Ishikawa (cell line): Measurements from ENCODE around the gene MX1.

Experiments
- CEBPB ChIP-seq: IDR thresholded peaks from 2 replicates; pipeline ENCODE4 v1.6.1; 2012
- CREB1 ChIP-seq: IDR thresholded peaks from 2 replicates; pipeline ENCODE4 v1.6.1; 2012; ENCODE audit warnings: low read depth
- EGR1 ChIP-seq: IDR thresholded peaks from 2 replicates; pipeline ENCODE4 v1.6.1; 2012
- EP300 ChIP-seq: IDR thresholded peaks from 2 replicates; pipeline ENCODE4 v1.6.1; 2012; ENCODE audit warnings: borderline replicate concordance
- FOXM1 ChIP-seq: IDR thresholded peaks from 2 replicates; pipeline ENCODE4 v1.6.1; 2012; ENCODE audit warnings: low read depth, borderline replicate concordance
- NFIC ChIP-seq: IDR thresholded peaks from 2 replicates; pipeline ENCODE4 v1.6.1; 2012
- RAD21 ChIP-seq: IDR thresholded peaks from 2 replicates; pipeline ENCODE4 v1.6.1; 2012; ENCODE audit warnings: low read depth
- TAF1 ChIP-seq: IDR thresholded peaks from 2 replicates; pipeline ENCODE4 v1.6.1; 2012; ENCODE audit warnings: low read depth, mild to moderate bottlenecking
- TCF12 ChIP-seq: IDR thresholded peaks from 2 replicates; pipeline ENCODE4 v1.6.1; 2012; ENCODE audit warnings: low read depth
- TEAD4 ChIP-seq: IDR thresholded peaks from 2 replicates; pipeline ENCODE4 v1.6.1; 2012
- YY1 ChIP-seq: IDR thresholded peaks from 2 replicates; pipeline ENCODE4 v1.6.1; 2012; ENCODE audit warnings: low read depth
- ZBTB7A ChIP-seq: IDR thresholded peaks from 2 replicates; pipeline ENCODE4 v1.6.1; 2012; ENCODE audit warnings: low read depth
- TF ChIP-seq, protein P1 (sequence below): IDR thresholded peaks from 2 replicates; pipeline ENCODE4 v1.6.1; 2012
- TF ChIP-seq, protein P2 (sequence below): IDR thresholded peaks from 2 replicates; pipeline ENCODE4 v1.6.1; 2012
- TF ChIP-seq, protein P3 (sequence below): IDR thresholded peaks from 2 replicates; pipeline ENCODE4 v1.6.1; 2012; ENCODE audit warnings: low read depth, mild to moderate bottlenecking

Gene MX1

DNA sequence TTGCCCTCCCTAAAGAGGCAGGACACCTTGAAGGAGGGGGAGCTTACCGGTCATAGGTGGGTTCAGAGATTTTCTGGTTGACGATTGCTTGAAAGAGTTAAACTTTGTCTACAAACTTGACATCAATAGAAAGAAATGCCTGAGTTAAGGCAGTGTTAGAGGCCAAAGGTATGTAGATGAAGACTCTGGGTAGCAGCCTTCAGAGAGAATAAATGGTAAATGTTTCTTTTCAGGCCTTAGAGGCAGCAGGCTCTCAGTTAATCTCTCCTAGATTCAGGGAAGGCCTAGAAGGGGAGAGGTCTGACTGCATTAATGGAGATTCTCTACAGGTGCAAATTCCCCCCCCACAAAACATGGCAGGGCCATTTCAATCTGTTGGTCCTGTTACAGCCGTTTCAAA, 27.7 kb downstream of the MX1 start:
- TF ChIP-seq CEBPB (no peak), TAF1 (no peak), TCF12 (no peak), CREB1 (no peak), NFIC (no peak), EGR1 (no peak), TEAD4 (no peak), YY1 (no peak), ZBTB7A (no peak), EP300 (no peak), FOXM1 (no peak), RAD21 (no peak)
- TF ChIP-seq, protein P1, sequence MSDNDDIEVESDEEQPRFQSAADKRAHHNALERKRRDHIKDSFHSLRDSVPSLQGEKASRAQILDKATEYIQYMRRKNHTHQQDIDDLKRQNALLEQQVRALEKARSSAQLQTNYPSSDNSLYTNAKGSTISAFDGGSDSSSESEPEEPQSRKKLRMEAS = no peak
- TF ChIP-seq, protein P2, sequence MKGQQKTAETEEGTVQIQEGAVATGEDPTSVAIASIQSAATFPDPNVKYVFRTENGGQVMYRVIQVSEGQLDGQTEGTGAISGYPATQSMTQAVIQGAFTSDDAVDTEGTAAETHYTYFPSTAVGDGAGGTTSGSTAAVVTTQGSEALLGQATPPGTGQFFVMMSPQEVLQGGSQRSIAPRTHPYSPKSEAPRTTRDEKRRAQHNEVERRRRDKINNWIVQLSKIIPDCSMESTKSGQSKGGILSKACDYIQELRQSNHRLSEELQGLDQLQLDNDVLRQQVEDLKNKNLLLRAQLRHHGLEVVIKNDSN = no peak
- TF ChIP-seq, protein P3, sequence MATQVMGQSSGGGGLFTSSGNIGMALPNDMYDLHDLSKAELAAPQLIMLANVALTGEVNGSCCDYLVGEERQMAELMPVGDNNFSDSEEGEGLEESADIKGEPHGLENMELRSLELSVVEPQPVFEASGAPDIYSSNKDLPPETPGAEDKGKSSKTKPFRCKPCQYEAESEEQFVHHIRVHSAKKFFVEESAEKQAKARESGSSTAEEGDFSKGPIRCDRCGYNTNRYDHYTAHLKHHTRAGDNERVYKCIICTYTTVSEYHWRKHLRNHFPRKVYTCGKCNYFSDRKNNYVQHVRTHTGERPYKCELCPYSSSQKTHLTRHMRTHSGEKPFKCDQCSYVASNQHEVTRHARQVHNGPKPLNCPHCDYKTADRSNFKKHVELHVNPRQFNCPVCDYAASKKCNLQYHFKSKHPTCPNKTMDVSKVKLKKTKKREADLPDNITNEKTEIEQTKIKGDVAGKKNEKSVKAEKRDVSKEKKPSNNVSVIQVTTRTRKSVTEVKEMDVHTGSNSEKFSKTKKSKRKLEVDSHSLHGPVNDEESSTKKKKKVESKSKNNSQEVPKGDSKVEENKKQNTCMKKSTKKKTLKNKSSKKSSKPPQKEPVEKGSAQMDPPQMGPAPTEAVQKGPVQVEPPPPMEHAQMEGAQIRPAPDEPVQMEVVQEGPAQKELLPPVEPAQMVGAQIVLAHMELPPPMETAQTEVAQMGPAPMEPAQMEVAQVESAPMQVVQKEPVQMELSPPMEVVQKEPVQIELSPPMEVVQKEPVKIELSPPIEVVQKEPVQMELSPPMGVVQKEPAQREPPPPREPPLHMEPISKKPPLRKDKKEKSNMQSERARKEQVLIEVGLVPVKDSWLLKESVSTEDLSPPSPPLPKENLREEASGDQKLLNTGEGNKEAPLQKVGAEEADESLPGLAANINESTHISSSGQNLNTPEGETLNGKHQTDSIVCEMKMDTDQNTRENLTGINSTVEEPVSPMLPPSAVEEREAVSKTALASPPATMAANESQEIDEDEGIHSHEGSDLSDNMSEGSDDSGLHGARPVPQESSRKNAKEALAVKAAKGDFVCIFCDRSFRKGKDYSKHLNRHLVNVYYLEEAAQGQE = no peak

DNA sequence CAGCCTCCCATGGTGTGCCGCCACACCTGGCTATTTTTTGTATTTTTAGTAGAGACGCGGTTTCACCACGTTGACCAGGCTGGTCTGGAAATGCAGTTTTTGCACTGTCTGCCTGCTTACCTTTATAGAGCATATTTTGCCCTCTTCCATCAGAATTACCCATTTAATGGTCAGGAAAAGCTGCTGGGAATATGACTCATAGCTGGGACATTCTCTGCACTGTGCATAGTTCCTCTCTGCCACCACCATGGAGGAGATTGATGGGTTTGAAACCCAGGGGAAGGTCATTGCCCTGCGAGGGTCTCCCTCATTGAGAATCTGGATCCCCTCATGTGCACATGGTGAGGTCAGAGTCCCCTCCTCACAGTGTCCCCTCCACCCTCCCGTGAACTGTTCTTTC, 32.1 kb downstream of the MX1 start:
- TF ChIP-seq EGR1 (no peak), TEAD4 (no peak), FOXM1 (no peak), TCF12 (no peak), CREB1 (no peak), NFIC (no peak)
- TF ChIP-seq, protein P3 = no peak

DNA sequence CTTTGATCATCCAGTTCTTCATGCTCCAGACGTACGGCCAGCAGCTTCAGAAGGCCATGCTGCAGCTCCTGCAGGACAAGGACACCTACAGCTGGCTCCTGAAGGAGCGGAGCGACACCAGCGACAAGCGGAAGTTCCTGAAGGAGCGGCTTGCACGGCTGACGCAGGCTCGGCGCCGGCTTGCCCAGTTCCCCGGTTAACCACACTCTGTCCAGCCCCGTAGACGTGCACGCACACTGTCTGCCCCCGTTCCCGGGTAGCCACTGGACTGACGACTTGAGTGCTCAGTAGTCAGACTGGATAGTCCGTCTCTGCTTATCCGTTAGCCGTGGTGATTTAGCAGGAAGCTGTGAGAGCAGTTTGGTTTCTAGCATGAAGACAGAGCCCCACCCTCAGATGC, 32.5 kb downstream of the MX1 start:
- TF ChIP-seq FOXM1 (no peak), RAD21 (no peak), CREB1 (no peak), EP300 (no peak), ZBTB7A (no peak)
- TF ChIP-seq, protein P1 = no peak
- TF ChIP-seq, protein P3 = no peak

DNA sequence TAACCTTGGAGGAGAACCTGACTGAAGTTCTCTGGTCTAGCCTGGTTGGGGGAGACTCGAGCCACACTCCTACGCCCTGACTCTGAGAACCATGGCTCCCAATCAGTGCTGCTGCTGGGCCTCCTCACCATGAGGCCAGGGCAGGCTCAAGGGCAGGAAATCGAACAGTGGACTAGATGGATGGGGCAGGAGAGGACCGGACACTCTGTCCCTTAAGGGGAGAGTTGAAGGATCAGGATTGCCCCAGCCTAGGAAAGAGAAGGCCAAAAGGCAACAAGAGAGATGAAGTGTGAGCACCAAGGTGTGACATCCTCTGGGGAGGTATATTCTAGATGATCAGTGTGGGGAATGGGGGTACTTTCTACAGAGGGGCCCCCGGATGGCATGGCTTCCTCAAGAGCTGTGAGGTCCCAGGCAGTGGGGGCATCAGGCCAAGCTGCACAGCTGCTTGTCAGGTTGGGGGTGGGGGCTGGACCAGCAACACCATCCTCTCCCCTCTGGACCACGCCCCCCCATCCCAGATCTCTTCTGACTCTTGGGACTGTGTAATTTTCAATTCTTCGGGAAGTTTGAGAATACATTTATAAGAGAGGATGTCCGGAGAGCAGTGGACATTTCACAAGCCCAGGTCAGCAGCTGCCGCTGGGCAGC, 34.0 kb downstream of the MX1 start:
- no peak for TF ChIP-seq TAF1
- no peak for TF ChIP-seq YY1
- TF ChIP-seq, protein P2 = no peak
- TF ChIP-seq, protein P3 = no peak
- TF ChIP-seq NFIC = no peak
- TF ChIP-seq CREB1 = no peak
